Activated B cell treated with CpG ODN at 0.5 μM for 24 hours (primary cell): ENCODE measurements around the gene SCNM1. TPM values are rescaled to one million over a fixed set of nuclear protein-coding genes. Genes with fewer than 3 reads are reported as not detected.

Experiments used
- ATAC-seq: fragments of 200-7000 bp; cut with Tn5 transposase; one replicate; pipeline ENCODE4 v1.10.0; 2021; ENCODE audit warnings: low read depth, mild to moderate bottlenecking, moderate library complexity
- CTCF ChIA-PET: fragments of 350-600 bp; sonication (Branson Sonifier 250); formaldehyde crosslinking; loops from one replicate; lab custom pipeline; 2021; ENCODE audit warnings: antibody characterized with exemption; lab: Charles Lee
- POLR2A ChIA-PET: fragments of 350-600 bp; sonication (Branson Sonifier 250); formaldehyde crosslinking; loops from one replicate; lab custom pipeline; 2021; ENCODE audit warnings: antibody characterized with exemption; lab: Charles Lee
- DNase-seq: peaks from one replicate; pipeline ENCODE4 v3.0.0; 2022
- H3K27ac Mint-ChIP-seq: one replicate; pipeline ENCODE4 v1.8.0; 2020; ENCODE audit warnings: mixed read lengths
- H3K27me3 Mint-ChIP-seq: one replicate; pipeline ENCODE4 v1.8.0; 2021; ENCODE audit warnings: mixed read lengths
- H3K36me3 Mint-ChIP-seq: one replicate; pipeline ENCODE4 v1.8.0; 2021; ENCODE audit warnings: low read depth, mixed read lengths
- H3K4me1 Mint-ChIP-seq: one replicate; pipeline ENCODE4 v1.8.0; 2021; ENCODE audit warnings: mixed read lengths
- H3K4me3 Mint-ChIP-seq: one replicate; pipeline ENCODE4 v1.8.0; 2020; ENCODE audit warnings: mild to moderate bottlenecking, mixed read lengths
- H3K9me3 Mint-ChIP-seq: one replicate; pipeline ENCODE4 v1.8.0; 2020; ENCODE audit warnings: mixed read lengths
- intact Hi-C: fragments of 100-400 bp; cut with micrococcal nuclease; formaldehyde crosslinking; loops from one replicate; pipeline ENCODE4 v1.15.1; 2024
- total RNA-seq: library from RNA; stranded (reverse); gene quantifications from 2 replicates; pipeline ENCODE4 v1.2.3, GENCODE V29; 2022
- TF ChIP-seq, protein P1 (sequence below): fragments of 200-600 bp; IDR thresholded peaks from one replicate; pipeline ENCODE4 v1.8.0; 2022; ENCODE audit warnings: antibody characterized with exemption, mild to moderate bottlenecking

The SCNM1 gene
- total RNA-seq, 1 donor from 2014 or later = 58.2 TPM

DNA sequence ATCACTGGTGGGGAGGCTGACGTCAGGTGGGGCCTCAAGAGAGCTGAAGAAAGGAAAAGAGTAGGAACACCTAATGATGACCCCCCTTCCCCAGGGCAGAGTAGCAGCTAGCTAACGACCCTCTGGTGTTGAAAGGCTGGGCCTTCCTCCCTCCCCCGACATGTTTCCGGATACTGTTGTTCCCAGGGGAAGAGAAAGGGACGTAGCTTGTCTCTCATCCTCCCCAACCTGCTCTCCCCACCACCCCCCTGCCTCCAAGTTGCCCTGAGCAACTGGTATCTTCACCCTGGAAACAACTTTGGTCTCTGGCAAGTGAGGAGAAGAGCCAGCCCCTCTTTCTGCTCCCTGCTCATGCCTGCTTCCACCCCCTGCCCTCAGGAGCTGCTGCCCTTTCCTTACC lies 22.0 kb upstream of the SCNM1 start:
- intact Hi-C loops = no loop called here
- no peak for ATAC-seq
- ChIA-PET POLR2A (interaction anchor here (0.6 to 1.4 kb wide), 3 partner anchors 13 to 44 kb away, joined by 3 to 5 read pairs (median 4); partner anchors contain the start of gene TNFAIP8L2), CTCF (no interaction called here)
- no peak for DNase-seq
- Mint-ChIP-seq H3K4me3 (no peak overlapping the region), H3K27ac (no peak overlapping the region), H3K4me1 (peaks cover 18% of the 10 kb centered on the region), H3K36me3 (no peaks in the 10 kb centered on the region), H3K9me3 (no peaks in the 10 kb centered on the region), H3K27me3 (peaks cover 7% of the 10 kb centered on the region)
- TF ChIP-seq, protein P1, sequence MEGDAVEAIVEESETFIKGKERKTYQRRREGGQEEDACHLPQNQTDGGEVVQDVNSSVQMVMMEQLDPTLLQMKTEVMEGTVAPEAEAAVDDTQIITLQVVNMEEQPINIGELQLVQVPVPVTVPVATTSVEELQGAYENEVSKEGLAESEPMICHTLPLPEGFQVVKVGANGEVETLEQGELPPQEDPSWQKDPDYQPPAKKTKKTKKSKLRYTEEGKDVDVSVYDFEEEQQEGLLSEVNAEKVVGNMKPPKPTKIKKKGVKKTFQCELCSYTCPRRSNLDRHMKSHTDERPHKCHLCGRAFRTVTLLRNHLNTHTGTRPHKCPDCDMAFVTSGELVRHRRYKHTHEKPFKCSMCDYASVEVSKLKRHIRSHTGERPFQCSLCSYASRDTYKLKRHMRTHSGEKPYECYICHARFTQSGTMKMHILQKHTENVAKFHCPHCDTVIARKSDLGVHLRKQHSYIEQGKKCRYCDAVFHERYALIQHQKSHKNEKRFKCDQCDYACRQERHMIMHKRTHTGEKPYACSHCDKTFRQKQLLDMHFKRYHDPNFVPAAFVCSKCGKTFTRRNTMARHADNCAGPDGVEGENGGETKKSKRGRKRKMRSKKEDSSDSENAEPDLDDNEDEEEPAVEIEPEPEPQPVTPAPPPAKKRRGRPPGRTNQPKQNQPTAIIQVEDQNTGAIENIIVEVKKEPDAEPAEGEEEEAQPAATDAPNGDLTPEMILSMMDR = no peak

DNA sequence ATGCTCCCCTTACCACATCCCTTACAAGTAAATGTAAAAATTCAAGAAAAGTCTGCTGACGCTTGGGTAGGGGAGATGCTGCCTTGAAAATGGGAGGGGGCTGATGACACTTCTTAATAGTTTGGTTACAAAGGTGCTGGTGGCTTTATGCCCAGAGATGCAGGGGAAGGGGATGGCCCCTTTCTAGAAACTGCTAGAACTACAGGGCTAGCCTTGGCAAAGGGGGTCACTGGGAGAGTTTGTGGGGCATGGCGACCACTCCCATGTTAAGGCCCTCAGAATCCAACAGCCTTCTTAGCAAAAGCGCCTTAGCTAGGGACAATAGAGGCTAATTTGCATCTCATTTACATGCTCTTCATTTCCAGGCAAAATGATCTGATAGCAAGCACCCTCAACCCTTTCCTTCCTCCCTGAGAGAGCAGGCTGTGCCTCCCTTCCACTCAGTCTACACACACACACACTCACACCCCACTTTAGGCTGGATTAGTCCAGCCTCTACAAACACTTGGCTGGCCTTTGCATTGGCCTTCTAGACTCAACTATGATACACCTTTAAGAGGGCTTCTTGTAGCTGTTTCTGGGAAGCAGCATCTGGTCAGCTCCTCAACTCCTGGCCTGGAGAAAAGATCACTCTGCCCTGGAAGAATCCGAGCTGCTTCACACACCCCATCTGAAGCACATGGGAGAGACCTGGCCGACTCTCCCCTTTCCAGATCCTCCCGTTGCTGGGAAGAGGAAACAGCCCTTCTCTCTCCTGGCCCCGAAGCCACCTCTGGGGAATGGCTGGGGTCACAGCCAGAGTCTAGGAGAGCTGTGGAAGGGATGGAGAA lies 21.3 kb upstream of the SCNM1 start:
- no peak overlapping the region for H3K27ac Mint-ChIP-seq
- intact Hi-C loops = no loop called here
- CTCF ChIA-PET = no interaction called here
- no peak for DNase-seq
- H3K4me1 Mint-ChIP-seq = peaks cover 18% of the 10 kb centered on the region
- ATAC-seq = no peak
- POLR2A ChIA-PET = interaction anchor here (0.5 to 1.4 kb wide), 4 partner anchors 9 to 379 kb away, joined by 3 to 7 read pairs (median 4); partner anchors contain the start of genes CTSS and TNFAIP8L2
- TF ChIP-seq, protein P1 = no peak
- no peaks in the 10 kb centered on the region for H3K36me3 Mint-ChIP-seq
- peak overlapping the region; percentile 3 for H3K4me3 Mint-ChIP-seq
- peaks cover 7% of the 10 kb centered on the region for H3K27me3 Mint-ChIP-seq
- no peaks in the 10 kb centered on the region for H3K9me3 Mint-ChIP-seq

DNA sequence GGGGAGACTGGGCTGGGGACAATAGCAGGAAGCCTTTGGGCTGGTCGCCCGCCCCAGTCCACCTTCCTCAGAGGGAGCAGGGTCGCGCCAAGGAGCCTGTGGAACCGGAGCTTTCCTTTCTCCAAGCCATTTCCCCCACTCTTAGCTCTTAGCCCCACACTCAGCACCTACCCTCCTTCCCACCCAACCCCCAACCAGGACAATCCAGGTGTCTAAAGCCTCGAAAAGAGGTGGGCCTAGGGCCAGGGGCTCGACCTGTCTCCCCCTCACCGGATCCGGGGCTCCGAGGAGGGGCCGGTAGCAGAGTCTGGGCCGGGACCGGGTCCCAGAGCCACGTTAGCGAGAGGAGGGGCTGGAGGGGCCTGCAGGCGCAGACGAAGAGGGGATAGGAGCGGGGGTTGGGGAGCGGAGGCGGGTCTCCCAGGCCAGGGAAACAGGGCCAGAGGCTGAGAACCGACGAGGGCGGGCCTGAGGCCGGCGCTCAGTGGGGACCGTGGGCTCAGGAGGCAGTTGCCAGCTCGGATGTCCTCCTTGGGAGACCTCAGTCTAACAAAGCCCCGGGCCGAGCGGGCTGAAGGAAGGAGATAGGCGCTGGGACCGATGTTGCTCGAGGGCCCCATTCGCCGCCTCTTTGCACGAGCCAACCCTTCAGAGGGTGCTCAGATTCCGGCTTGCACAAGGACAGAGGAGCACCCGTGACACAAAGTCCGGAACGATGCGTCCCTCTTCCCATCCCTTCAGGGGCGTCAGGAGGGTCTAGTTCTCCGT lies 20.5 kb upstream of the SCNM1 start:
- ChIA-PET CTCF (interaction anchor here (1.6 kb wide), 1 partner anchor 10 kb away, joined by 4 read pairs; no protein-coding TSS in a partner anchor), POLR2A (interaction anchor here (0.6 to 0.7 kb wide), 2 partner anchors 9 to 14 kb away, joined by 4 to 7 read pairs; no protein-coding TSS in a partner anchor)
- TF ChIP-seq, protein P1 = no peak
- intact Hi-C loops = loop anchor here (1.0 kb wide), 4 partner anchors 11 to 75 kb away; partner anchors contain the start of genes GABPB2, LYSMD1 and TNFAIP8L2
- Mint-ChIP-seq H3K4me1 (peaks cover 18% of the 10 kb centered on the region), H3K36me3 (no peaks in the 10 kb centered on the region), H3K9me3 (no peaks in the 10 kb centered on the region), H3K27me3 (peaks cover 7% of the 10 kb centered on the region), H3K27ac (no peak overlapping the region), H3K4me3 (peak overlapping the region; percentile 90)
- ATAC-seq = no peak
- peak; percentile 37 for DNase-seq

DNA sequence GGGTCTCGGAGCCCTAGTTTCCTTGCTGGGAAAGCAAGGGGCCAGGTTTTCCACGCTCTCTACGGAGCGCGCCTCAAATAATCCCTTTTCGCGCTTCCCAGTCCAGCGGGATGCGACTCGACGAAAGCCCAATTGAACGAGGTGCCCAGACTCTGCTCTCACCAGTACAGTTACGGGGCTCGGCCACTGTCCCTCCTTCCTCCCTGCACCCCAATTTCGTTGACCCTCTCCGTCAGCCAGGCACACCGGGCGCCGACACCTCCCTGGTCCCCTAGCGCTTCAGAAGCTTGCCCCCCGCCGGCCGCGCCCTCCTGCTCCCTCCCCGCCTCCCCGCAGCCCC lies 19.9 kb upstream of the SCNM1 start:
- ChIA-PET CTCF (interaction anchor here (1.6 kb wide), 1 partner anchor 9 kb away, joined by 4 read pairs; no protein-coding TSS in a partner anchor), POLR2A (no interaction called here)
- H3K9me3 Mint-ChIP-seq = no peaks in the 10 kb centered on the region
- peak overlapping the region; percentile 90 for H3K4me3 Mint-ChIP-seq
- ATAC-seq = no peak
- H3K4me1 Mint-ChIP-seq = peaks cover 18% of the 10 kb centered on the region
- no peak for DNase-seq
- TF ChIP-seq, protein P1 = no peak
- H3K36me3 Mint-ChIP-seq = no peaks in the 10 kb centered on the region
- peaks cover 7% of the 10 kb centered on the region for H3K27me3 Mint-ChIP-seq
- intact Hi-C loops = loop anchor here (1.0 kb wide), 4 partner anchors 10 to 76 kb away; partner anchors contain the start of genes GABPB2, LYSMD1 and TNFAIP8L2
- H3K27ac Mint-ChIP-seq = no peak overlapping the region
